Measurements from ENCODE around the gene PTCD1.

DNA sequence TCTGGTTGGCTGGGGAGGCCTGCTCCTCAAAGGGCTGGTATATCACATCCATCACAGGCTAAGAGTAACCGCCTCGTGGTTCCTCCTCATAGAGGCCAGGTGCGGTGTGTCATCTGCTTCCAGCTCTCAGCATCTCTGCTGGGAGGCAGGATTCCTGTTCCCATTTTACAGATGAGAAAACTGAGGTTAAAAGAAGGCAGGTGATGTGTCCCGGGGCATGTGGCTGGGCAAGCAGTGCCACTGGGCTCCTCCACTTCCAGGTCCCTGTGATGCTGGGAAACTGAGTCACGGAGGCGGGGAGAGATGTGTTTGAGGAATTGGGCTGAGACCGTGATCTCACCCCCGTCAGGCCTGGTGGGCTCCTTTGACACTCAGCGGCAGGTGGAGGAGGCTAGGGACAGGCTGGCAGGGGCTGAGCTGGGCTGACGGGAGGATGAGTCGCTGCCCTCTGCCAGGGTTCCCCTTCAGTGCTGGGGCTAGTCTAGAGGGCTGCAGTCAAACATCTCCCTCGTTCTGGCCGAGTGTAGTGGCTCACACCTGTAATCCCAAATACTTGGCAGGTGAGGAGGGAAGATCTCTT, 54.7 kb downstream of the PTCD1 start:
- TF ChIP-seq, protein P1, sequence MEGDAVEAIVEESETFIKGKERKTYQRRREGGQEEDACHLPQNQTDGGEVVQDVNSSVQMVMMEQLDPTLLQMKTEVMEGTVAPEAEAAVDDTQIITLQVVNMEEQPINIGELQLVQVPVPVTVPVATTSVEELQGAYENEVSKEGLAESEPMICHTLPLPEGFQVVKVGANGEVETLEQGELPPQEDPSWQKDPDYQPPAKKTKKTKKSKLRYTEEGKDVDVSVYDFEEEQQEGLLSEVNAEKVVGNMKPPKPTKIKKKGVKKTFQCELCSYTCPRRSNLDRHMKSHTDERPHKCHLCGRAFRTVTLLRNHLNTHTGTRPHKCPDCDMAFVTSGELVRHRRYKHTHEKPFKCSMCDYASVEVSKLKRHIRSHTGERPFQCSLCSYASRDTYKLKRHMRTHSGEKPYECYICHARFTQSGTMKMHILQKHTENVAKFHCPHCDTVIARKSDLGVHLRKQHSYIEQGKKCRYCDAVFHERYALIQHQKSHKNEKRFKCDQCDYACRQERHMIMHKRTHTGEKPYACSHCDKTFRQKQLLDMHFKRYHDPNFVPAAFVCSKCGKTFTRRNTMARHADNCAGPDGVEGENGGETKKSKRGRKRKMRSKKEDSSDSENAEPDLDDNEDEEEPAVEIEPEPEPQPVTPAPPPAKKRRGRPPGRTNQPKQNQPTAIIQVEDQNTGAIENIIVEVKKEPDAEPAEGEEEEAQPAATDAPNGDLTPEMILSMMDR (IDR thresholded peaks at IDR 0.05; ENCODE audit: low read length) = no peak
- TF ChIP-seq EZH2phosphoT487 (IDR thresholded peaks at IDR 0.05; ENCODE audit: low read length) = no peak
